ENCODE data around the gene SEMA3C.

DNA sequence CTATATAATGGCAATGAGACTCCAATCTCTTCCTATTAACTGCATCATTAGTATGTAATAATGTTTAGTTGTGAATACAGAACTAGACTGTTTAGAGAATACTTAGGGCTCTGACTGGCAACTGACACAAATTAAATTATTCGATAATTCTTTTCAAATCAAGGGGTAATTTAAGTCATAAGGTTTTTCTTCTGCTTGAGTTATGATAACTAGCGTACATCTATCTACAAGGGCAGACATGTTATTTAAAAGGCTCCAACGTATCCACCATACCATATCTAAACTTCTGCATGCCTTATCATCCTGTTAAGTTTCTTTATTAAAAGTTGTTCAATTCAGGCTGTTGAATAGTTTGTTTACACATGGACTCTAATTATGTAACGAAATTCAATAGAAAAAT is 11.2 kb downstream of the SEMA3C start:
- no peak for TF ChIP-seq CSDC2 (CRISPR knock-in tag; IDR thresholded peaks at IDR 0.05)
- no peak for TF ChIP-seq RARB (CRISPR knock-in tag; IDR thresholded peaks at IDR 0.05)
- TF ChIP-seq, protein P1, sequence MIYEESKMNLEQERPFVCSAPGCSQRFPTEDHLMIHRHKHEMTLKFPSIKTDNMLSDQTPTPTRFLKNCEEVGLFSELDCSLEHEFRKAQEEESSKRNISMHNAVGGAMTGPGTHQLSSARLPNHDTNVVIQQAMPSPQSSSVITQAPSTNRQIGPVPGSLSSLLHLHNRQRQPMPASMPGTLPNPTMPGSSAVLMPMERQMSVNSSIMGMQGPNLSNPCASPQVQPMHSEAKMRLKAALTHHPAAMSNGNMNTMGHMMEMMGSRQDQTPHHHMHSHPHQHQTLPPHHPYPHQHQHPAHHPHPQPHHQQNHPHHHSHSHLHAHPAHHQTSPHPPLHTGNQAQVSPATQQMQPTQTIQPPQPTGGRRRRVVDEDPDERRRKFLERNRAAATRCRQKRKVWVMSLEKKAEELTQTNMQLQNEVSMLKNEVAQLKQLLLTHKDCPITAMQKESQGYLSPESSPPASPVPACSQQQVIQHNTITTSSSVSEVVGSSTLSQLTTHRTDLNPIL (CRISPR knock-in tag; IDR thresholded peaks at IDR 0.05; ENCODE audit: low read depth): no peak
- no peak for TF ChIP-seq ZNF8 (CRISPR knock-in tag; IDR thresholded peaks at IDR 0.05)

All from SK-N-SH treated with all-trans-retinoic acid at 6 μM for 48 hours (cell line).